K562 (cell line): ENCODE data around the gene CD19. TPM values are rescaled to one million over a fixed set of nuclear protein-coding genes. Genes with fewer than 3 reads are reported as not detected.

ENCODE experiments used
- ADNP ChIP-seq: fragments of 200-800 bp; sonication (Bioruptor generic); IDR thresholded peaks from 2 replicates; pipeline ENCODE4 v1.6.1; 2016; ENCODE audit warnings: missing genetic modification characterization, missing compliant biosample characterization
- BCL6 ChIP-seq: fragments of 250-450 bp; sonication (Bioruptor Pico); IDR thresholded peaks from 2 replicates; pipeline ENCODE4 v1.4.0; 2020
- CEBPB ChIP-seq: fragments of 450-650 bp; IDR thresholded peaks from 2 replicates; pipeline ENCODE4 v1.6.1; 2016; ENCODE audit warnings: missing genetic modification characterization, missing compliant biosample characterization
- CTBP1 ChIP-seq: fragments of 450-650 bp; IDR thresholded peaks from 2 replicates; pipeline ENCODE4 v1.6.1; 2016; ENCODE audit warnings: borderline replicate concordance
- FUS ChIP-seq: fragments of 200-400 bp; formaldehyde crosslinking; optimal IDR thresholded peaks from 2 replicates; pipeline ENCODE3; 2017; ENCODE audit warnings: low read depth, low read length
- GTF2B ChIP-seq: IDR thresholded peaks from 2 replicates; pipeline ENCODE4 v1.6.1; 2011; ENCODE audit not compliant: insufficient read length; ENCODE audit errors: extremely low read depth
- HNRNPL ChIP-seq: fragments of 200-400 bp; formaldehyde crosslinking; IDR thresholded peaks from 2 replicates; pipeline ENCODE4 v1.6.1; 2017; ENCODE audit warnings: low read depth, mild to moderate bottlenecking, low read length
- MBD2 ChIP-seq: sonication (generic); IDR thresholded peaks from 2 replicates; pipeline ENCODE4 v1.6.1; 2016; ENCODE audit warnings: low read depth, borderline replicate concordance
- MYC ChIP-seq, 2 experiments: fragments of 250-450 bp in 1 of 2; sonication (Bioruptor Pico) in 1 of 2; IDR thresholded peaks; 2 replicates each; pipeline versions ENCODE4 v1.5.1 to v1.6.1; 2012 to 2021; ENCODE audit warnings: low read depth in 2 of 2, borderline replicate concordance in 1 of 2, improper control_type of control experiment in 1 of 2, low read length in 1 of 2, mild to moderate bottlenecking in 1 of 2, moderate library complexity in 1 of 2
- NFE2L1 ChIP-seq: fragments of 450-650 bp; IDR thresholded peaks from 2 replicates; pipeline ENCODE4 v1.6.1; 2016; ENCODE audit warnings: missing genetic modification characterization, low read depth, mild to moderate bottlenecking, missing compliant biosample characterization, moderate library complexity, borderline replicate concordance
- NKRF ChIP-seq: fragments of 450-650 bp; IDR thresholded peaks from 2 replicates; pipeline ENCODE4 v1.6.1; 2016; ENCODE audit warnings: borderline replicate concordance
- PHB ChIP-seq: fragments of 250-450 bp; sonication (Bioruptor Pico); IDR thresholded peaks from 2 replicates; pipeline ENCODE4 v1.5.0; 2021
- POLR2B ChIP-seq: fragments of 450-650 bp; IDR thresholded peaks from 2 replicates; pipeline ENCODE4 v1.6.1; 2018; ENCODE audit warnings: low read depth; ENCODE audit not compliant: partially characterized antibody
- POLR3A ChIP-seq: IDR thresholded peaks from 2 replicates; pipeline ENCODE4 v1.6.1; 2011; ENCODE audit warnings: borderline replicate concordance, mild to moderate bottlenecking, moderate library complexity; ENCODE audit not compliant: insufficient read length, insufficient read depth; ENCODE audit errors: extremely low read depth
- RNF2 ChIP-seq: sonication (generic); IDR thresholded peaks from 2 replicates; pipeline ENCODE4 v1.6.1; 2016
- SRSF9 ChIP-seq: fragments of 200-400 bp; formaldehyde crosslinking; IDR thresholded peaks from 2 replicates; pipeline ENCODE4 v1.6.1; 2017; ENCODE audit warnings: low read depth, low read length, borderline replicate concordance
- STAT5B ChIP-seq: fragments of 250-450 bp; sonication (Bioruptor Pico); IDR thresholded peaks from 2 replicates; pipeline ENCODE4 v1.8.0; 2021; ENCODE audit warnings: mild to moderate bottlenecking, inconsistent platforms
- TGIF2 ChIP-seq: sonication (generic); formaldehyde crosslinking; IDR thresholded peaks from 2 replicates; pipeline ENCODE4 v1.8.1; 2022; ENCODE audit warnings: mild to moderate bottlenecking, missing genetic modification reagents, moderate library complexity
- THRA ChIP-seq: fragments of 450-650 bp; IDR thresholded peaks from 2 replicates; pipeline ENCODE4 v1.6.1; 2017; ENCODE audit warnings: mild to moderate bottlenecking, moderate library complexity
- ZNF280A ChIP-seq: fragments of 450-650 bp; IDR thresholded peaks from 2 replicates; pipeline ENCODE4 v1.6.1; 2018; ENCODE audit warnings: mild to moderate bottlenecking, low read depth; ENCODE audit not compliant: partially characterized antibody
- ZNF316 ChIP-seq: fragments of 450-650 bp; IDR thresholded peaks from 2 replicates; pipeline ENCODE4 v1.6.1; 2016
- polyA plus RNA-seq, 8 experiments: library from polyadenylated mRNA; depleted of rRNA in 4 of 8; stranded (reverse) in 5 of 8; unstranded in 3 of 8; fragments of >200 nt; fragmentation: Nextera tagmentation in 2 of 8; fragmentation: Illumina TruSeq in 1 of 8; extraction: Ambion mirVana in 2 of 8; extraction: Trizol in 1 of 8; gene quantifications; 2 replicates each; pipeline versions ENCODE4 v1.2.1 to v1.2.3, GENCODE V29; 2011 to 2014; ENCODE audit warnings: inconsistent platforms in 1 of 8, missing spikeins in 1 of 8
- total RNA-seq, 7 experiments: library from RNA; depleted of rRNA in 6 of 7; stranded (reverse); fragments of >200 nt in 6 of 7; fragmentation: Illumina TruSeq in 2 of 7; extraction: Trizol in 2 of 7; gene quantifications; 2 replicates each; pipeline versions ENCODE4 v1.2.1 to v1.2.3, GENCODE V29; 2011 to 2021; ENCODE audit warnings: low replicate concordance in 1 of 7

CD19 gene
- total and polyA plus RNA-seq, 9 of the 15 experiments (the other 6 are each of a cell fraction or from before 2014, with no cell fraction given): 0.27 to 3.7 (median 2.0) TPM; not detected in 1

GRCh38 chr16:28925386-28926228 lies 6.2 kb upstream of the CD19 start (continued):
- TF ChIP-seq NKRF (no peak), SRSF9 (no peak), FUS (no peak), TGIF2 (CRISPR knock-in tag) (no peak), NFE2L1 (tag) (no peak), STAT5B (CRISPR knock-in tag) (no peak), HNRNPL (no peak), THRA (no peak), MBD2 (peak; percentile 63), MYC (IDR thresholded peaks at IDR 0.05; ENCODE audit: low read depth, low read length) (peak; percentile 37; the same call in 1 of the 2 replicates), MYC (CRISPR knock-in tag; IDR thresholded peaks at IDR 0.05; ENCODE audit: borderline replicate concordance, low read depth) (peak; percentile 86), POLR2B (peak; percentile 59), PHB (CRISPR knock-in tag) (no peak), CEBPB (tag) (no peak), POLR3A (no peak), BCL6 (CRISPR knock-in tag) (0 out of 2 replicates have a peak, but pooled peaks have one; percentile 23), GTF2B (no peak), RNF2 (peak; percentile 91), ADNP (tag) (no peak), CTBP1 (peak; percentile 72; the same call in 1 of the 2 replicates), ZNF316 (peak; percentile 81), ZNF280A (no peak)
